ENCODE data around the gene CBR3.

DNA sequence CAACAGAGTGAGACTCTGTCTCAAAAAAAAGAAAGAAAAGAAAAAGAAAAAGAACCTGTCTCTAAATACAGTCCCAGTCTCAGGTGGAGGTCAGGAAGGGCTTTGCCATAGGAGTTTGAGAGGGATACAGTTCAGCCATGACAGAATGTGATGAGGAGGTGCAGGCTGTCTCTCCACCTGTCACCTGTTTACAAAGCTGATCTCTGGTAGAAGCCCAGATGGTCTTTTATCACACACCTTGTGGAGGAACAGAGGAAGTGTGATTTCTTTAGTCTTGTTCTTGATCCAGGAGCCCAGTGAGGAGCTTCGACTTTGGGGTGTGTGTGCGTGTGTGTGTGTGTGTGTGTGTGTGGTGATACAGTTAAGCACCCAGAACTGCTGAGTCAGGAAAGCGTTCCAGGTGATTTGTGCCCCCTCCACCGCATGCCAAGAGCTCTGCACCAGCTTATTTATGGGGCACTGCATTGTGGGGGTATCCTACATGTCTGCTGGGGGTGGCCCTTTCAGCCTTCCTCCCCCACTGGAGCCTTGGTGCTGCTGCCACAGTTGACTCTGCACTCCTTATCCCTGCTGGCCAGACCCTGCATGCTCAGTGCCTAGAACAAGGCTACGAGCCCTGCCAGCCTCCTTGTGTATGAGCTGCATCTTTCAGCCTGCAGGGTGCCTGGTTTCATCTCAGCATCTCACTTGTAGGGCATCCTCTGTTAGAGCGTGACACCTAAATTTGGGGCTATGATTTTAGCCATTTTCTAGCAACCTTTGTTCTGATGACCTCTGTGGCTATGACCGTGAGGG is 41.1 kb downstream of the CBR3 start:
- TF ChIP-seq, protein P1, sequence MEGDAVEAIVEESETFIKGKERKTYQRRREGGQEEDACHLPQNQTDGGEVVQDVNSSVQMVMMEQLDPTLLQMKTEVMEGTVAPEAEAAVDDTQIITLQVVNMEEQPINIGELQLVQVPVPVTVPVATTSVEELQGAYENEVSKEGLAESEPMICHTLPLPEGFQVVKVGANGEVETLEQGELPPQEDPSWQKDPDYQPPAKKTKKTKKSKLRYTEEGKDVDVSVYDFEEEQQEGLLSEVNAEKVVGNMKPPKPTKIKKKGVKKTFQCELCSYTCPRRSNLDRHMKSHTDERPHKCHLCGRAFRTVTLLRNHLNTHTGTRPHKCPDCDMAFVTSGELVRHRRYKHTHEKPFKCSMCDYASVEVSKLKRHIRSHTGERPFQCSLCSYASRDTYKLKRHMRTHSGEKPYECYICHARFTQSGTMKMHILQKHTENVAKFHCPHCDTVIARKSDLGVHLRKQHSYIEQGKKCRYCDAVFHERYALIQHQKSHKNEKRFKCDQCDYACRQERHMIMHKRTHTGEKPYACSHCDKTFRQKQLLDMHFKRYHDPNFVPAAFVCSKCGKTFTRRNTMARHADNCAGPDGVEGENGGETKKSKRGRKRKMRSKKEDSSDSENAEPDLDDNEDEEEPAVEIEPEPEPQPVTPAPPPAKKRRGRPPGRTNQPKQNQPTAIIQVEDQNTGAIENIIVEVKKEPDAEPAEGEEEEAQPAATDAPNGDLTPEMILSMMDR (IDR thresholded peaks at IDR 0.05 in 8 of 11, conservative IDR thresholded peaks at IDR 0.05 in 3 of 11) = no peak
- no peak for TF ChIP-seq POLR2A (IDR thresholded peaks at IDR 0.05)

All from spleen (tissue), 7 donors.